Thyroid gland (tissue), 4 donors: ENCODE data around the gene TXLNA. TPM values are rescaled to one million over a fixed set of nuclear protein-coding genes. Genes with fewer than 3 reads are reported as not detected.

Experiments
- DNase-seq, 2 donors: peaks; one replicate each; pipeline ENCODE4 v3.0.0-alpha.2; 2019
- H3K27ac ChIP-seq, 3 donors: fragments of 200-600 bp; sonication (generic); 1 replicate in 2 of 3; 2 replicates in 1 of 3; pipeline ENCODE4 v1.5.1; 2016 to 2019; ENCODE audit warnings: mild to moderate bottlenecking in 1 of 3, moderate library complexity in 1 of 3
- H3K27me3 ChIP-seq: fragments of 200-600 bp; sonication (generic); one replicate; pipeline ENCODE4 v1.5.1; 2019
- H3K36me3 ChIP-seq, 2 donors: fragments of 200-600 bp; sonication (generic); one replicate each; pipeline ENCODE4 v1.5.1; 2016 to 2019
- H3K4me1 ChIP-seq, 2 donors: fragments of 200-600 bp; sonication (generic); one replicate each; pipeline ENCODE4 v1.5.1; 2017 to 2019
- H3K4me3 ChIP-seq, 3 donors: fragments of 200-600 bp; sonication (generic); replicated peaks in 1 of 3; 1 replicate in 2 of 3; 2 replicates in 1 of 3; pipeline ENCODE4 v1.5.1; 2016; ENCODE audit warnings: mild to moderate bottlenecking in 1 of 3
- H3K9me3 ChIP-seq: fragments of 200-600 bp; sonication (generic); one replicate; pipeline ENCODE4 v1.5.1; 2017
- CTCF ChIP-seq, 6 experiments: fragments of 200-600 bp in 3 of 6; fragments of 450-650 bp in 3 of 6; sonication (generic) in 3 of 6; IDR thresholded peaks; one replicate each; pipeline ENCODE4 v1.5.1; 2016 to 2019; ENCODE audit warnings: antibody characterized with exemption in 6 of 6, mild to moderate bottlenecking in 2 of 6, inconsistent platforms in 1 of 6, moderate library complexity in 1 of 6
- POLR2A ChIP-seq, 2 donors: fragments of 450-650 bp; IDR thresholded peaks; one replicate each; pipeline ENCODE4 v1.6.1; 2017; ENCODE audit warnings: antibody characterized with exemption in 2 of 2, mild to moderate bottlenecking in 2 of 2, moderate library complexity in 1 of 2
- WGBS, 2 donors: methylation state at CpG; one replicate each; pipeline ENCODE4 v1.1.5; 2017; 5-methylcytosine and 5-hydroxymethylcytosine counted together
- intact Hi-C: fragments of 100-400 bp; cut with DNase I; formaldehyde crosslinking; loops from one replicate; pipeline ENCODE4 v1.15.1; 2023
- total RNA-seq, 4 donors: library from RNA; depleted of rRNA; stranded (reverse); fragments of >200 nt; gene quantifications; one replicate each; pipeline ENCODE4 v1.2.3, GENCODE V29; 2016

The TXLNA gene
- total RNA-seq, 4 donors from 2014 or later: 47.7 to 69.4 (median 60.6) TPM

GRCh38 chr1:32231843-32232432 is 52.5 kb downstream of the TXLNA start:
- DNase-seq: no peak
- 84 to 92% methylated on average over 5 of the region's 5 CpGs for WGBS, 2 donors
- Histone ChIP-seq H3K36me3 (peaks cover 45 to 53% of the 10 kb centered on the region in 2 donors), H3K9me3 (no peaks in the 10 kb centered on the region), H3K4me1 (no peaks in the 10 kb centered on the region), H3K27ac (no peak overlapping the region), H3K27me3 (no peaks in the 10 kb centered on the region), H3K4me3 (no peak overlapping the region)
- intact Hi-C loops: loop anchor here (10.0 kb wide), 2 partner anchors 63 to 103 kb away; partner anchors contain the start of genes HDAC1 and MARCKSL1
- TF ChIP-seq POLR2A (IDR thresholded peaks at IDR 0.05) (no peak), CTCF (IDR thresholded peaks at IDR 0.05) (no peak)

- peaks cover 39 to 47% of the 10 kb centered on the region in 2 donors for H3K36me3 ChIP-seq
- H3K9me3 ChIP-seq: no peaks in the 10 kb centered on the region
- H3K27me3 ChIP-seq: no peaks in the 10 kb centered on the region
- no peak for DNase-seq
- no peak for TF ChIP-seq CTCF (IDR thresholded peaks at IDR 0.05)
- no peak for TF ChIP-seq POLR2A (IDR thresholded peaks at IDR 0.05)
- no peak overlapping the region for H3K27ac ChIP-seq
- no peak overlapping the region for H3K4me3 ChIP-seq
- WGBS, 2 donors: 91 to 93% methylated on average over 8 of the region's 8 CpGs
- H3K4me1 ChIP-seq: no peaks in the 10 kb centered on the region
- intact Hi-C loops: loop anchor here (10.0 kb wide), 2 partner anchors 62 to 102 kb away; partner anchors contain the start of genes HDAC1 and MARCKSL1
Measured at GRCh38 chr1:32232558-32233304, 53.3 kb downstream of the TXLNA start.

- H3K27me3 ChIP-seq: no peaks in the 10 kb centered on the region
- WGBS, 2 donors: 77 to 92% methylated on average over 7 of the region's 7 CpGs
- peaks cover 5 to 8% of the 10 kb centered on the region in 2 donors for H3K4me1 ChIP-seq
- no peak overlapping the region for H3K27ac ChIP-seq
- TF ChIP-seq POLR2A (IDR thresholded peaks at IDR 0.05): no peak
- TF ChIP-seq CTCF (IDR thresholded peaks at IDR 0.05): no peak
- DNase-seq: no peak
- peaks cover 21 to 27% of the 10 kb centered on the region in 2 donors for H3K36me3 ChIP-seq
- intact Hi-C loops: loop anchor here (10.0 kb wide), 2 partner anchors 60 to 100 kb away; partner anchors contain the start of genes HDAC1 and MARCKSL1
- no peak overlapping the region for H3K4me3 ChIP-seq
- H3K9me3 ChIP-seq: no peaks in the 10 kb centered on the region
Measured at GRCh38 chr1:32234792-32235191, 55.3 kb downstream of the TXLNA start.

GRCh38 chr1:32239337-32239736 is 59.9 kb downstream of the TXLNA start:
- intact Hi-C loops: loop anchor here (10.0 kb wide), 2 partner anchors 55 to 95 kb away; partner anchors contain the start of genes HDAC1 and MARCKSL1
- DNase-seq: peak; percentile 27
- Histone ChIP-seq H3K36me3 (peaks cover 0 to 3% of the 10 kb centered on the region in 2 donors), H3K4me1 (peaks cover 15 to 27% of the 10 kb centered on the region in 2 donors), H3K9me3 (no peaks in the 10 kb centered on the region), H3K4me3 (peak overlapping the region in 1 of 3 donors; percentile 51), H3K27ac (peak overlapping the region in 1 of 3 donors; percentile 95), H3K27me3 (no peaks in the 10 kb centered on the region)
- no peak for TF ChIP-seq CTCF (IDR thresholded peaks at IDR 0.05)
- no peak for TF ChIP-seq POLR2A (IDR thresholded peaks at IDR 0.05)
- 47 to 51% methylated on average over 4 of the region's 4 CpGs for WGBS, 2 donors

- H3K9me3 ChIP-seq: no peaks in the 10 kb centered on the region
- peak overlapping the region; percentile 1 to 95 (median 75) for H3K27ac ChIP-seq
- DNase-seq: peak; percentile 36
- no peak for TF ChIP-seq POLR2A (IDR thresholded peaks at IDR 0.05)
- no peak for TF ChIP-seq CTCF (IDR thresholded peaks at IDR 0.05)
- 35 to 41% methylated on average over 4 to 17 of the region's 20 CpGs for WGBS, 2 donors
- intact Hi-C loops: loop anchor here (10.0 kb wide), 2 partner anchors 55 to 95 kb away; partner anchors contain the start of genes HDAC1 and MARCKSL1
- no peaks in the 10 kb centered on the region for H3K36me3 ChIP-seq
- peaks cover 15 to 27% of the 10 kb centered on the region in 2 donors for H3K4me1 ChIP-seq
- peak overlapping the region in 1 of 3 donors; percentile 51 for H3K4me3 ChIP-seq
- no peaks in the 10 kb centered on the region for H3K27me3 ChIP-seq
Measured at GRCh38 chr1:32239790-32240139, 60.3 kb downstream of the TXLNA start.
